ENCODE data around the gene INPP4A. TPM values are rescaled to one million over a fixed set of nuclear protein-coding genes. Genes with fewer than 3 reads are reported as not detected.
A peak's percentile ranks its signal among the peaks of the same experiment; 100 is the strongest.

Gene INPP4A
- total and polyA plus RNA-seq, 2 of the 13 experiments (the other 11 are each of a cell fraction or from before 2014, with no cell fraction given): 10.1 to 10.9 TPM

- TF ChIP-seq, protein P1, sequence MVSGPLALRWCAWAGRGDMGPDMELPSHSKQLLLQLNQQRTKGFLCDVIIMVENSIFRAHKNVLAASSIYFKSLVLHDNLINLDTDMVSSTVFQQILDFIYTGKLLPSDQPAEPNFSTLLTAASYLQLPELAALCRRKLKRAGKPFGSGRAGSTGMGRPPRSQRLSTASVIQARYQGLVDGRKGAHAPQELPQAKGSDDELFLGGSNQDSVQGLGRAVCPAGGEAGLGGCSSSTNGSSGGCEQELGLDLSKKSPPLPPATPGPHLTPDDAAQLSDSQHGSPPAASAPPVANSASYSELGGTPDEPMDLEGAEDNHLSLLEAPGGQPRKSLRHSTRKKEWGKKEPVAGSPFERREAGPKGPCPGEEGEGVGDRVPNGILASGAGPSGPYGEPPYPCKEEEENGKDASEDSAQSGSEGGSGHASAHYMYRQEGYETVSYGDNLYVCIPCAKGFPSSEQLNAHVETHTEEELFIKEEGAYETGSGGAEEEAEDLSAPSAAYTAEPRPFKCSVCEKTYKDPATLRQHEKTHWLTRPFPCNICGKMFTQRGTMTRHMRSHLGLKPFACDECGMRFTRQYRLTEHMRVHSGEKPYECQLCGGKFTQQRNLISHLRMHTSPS (CRISPR knock-in tag; IDR thresholded peaks at IDR 0.05; ENCODE audit: low read depth): no peak; the same call in 1 of the 2 replicates
- peak; percentile 99 for TF ChIP-seq PHF20 (CRISPR knock-in tag; IDR thresholded peaks at IDR 0.05)
- TF ChIP-seq ZNF747 (CRISPR knock-in tag; IDR thresholded peaks at IDR 0.05; ENCODE audit: borderline replicate concordance): no peak; the same call in 1 of the 2 replicates
- peak; percentile 72; the same call in 1 of the 2 replicates for TF ChIP-seq ISL2 (CRISPR knock-in tag; IDR thresholded peaks at IDR 0.05)
- peak; percentile 83 for TF ChIP-seq ZFP90 (CRISPR knock-in tag; IDR thresholded peaks at IDR 0.05; ENCODE audit: borderline replicate concordance)
- peak; percentile 93; the same call in 1 of the 2 replicates for TF ChIP-seq PAWR (CRISPR knock-in tag; IDR thresholded peaks at IDR 0.05; ENCODE audit: borderline replicate concordance)
- peak; percentile 65; the same call in 1 of the 2 replicates for TF ChIP-seq SMYD3 (CRISPR knock-in tag; IDR thresholded peaks at IDR 0.05)
- TF ChIP-seq MEIS1 (CRISPR knock-in tag; IDR thresholded peaks at IDR 0.05; ENCODE audit: borderline replicate concordance): peak; percentile 90
- TF ChIP-seq, protein P2, sequence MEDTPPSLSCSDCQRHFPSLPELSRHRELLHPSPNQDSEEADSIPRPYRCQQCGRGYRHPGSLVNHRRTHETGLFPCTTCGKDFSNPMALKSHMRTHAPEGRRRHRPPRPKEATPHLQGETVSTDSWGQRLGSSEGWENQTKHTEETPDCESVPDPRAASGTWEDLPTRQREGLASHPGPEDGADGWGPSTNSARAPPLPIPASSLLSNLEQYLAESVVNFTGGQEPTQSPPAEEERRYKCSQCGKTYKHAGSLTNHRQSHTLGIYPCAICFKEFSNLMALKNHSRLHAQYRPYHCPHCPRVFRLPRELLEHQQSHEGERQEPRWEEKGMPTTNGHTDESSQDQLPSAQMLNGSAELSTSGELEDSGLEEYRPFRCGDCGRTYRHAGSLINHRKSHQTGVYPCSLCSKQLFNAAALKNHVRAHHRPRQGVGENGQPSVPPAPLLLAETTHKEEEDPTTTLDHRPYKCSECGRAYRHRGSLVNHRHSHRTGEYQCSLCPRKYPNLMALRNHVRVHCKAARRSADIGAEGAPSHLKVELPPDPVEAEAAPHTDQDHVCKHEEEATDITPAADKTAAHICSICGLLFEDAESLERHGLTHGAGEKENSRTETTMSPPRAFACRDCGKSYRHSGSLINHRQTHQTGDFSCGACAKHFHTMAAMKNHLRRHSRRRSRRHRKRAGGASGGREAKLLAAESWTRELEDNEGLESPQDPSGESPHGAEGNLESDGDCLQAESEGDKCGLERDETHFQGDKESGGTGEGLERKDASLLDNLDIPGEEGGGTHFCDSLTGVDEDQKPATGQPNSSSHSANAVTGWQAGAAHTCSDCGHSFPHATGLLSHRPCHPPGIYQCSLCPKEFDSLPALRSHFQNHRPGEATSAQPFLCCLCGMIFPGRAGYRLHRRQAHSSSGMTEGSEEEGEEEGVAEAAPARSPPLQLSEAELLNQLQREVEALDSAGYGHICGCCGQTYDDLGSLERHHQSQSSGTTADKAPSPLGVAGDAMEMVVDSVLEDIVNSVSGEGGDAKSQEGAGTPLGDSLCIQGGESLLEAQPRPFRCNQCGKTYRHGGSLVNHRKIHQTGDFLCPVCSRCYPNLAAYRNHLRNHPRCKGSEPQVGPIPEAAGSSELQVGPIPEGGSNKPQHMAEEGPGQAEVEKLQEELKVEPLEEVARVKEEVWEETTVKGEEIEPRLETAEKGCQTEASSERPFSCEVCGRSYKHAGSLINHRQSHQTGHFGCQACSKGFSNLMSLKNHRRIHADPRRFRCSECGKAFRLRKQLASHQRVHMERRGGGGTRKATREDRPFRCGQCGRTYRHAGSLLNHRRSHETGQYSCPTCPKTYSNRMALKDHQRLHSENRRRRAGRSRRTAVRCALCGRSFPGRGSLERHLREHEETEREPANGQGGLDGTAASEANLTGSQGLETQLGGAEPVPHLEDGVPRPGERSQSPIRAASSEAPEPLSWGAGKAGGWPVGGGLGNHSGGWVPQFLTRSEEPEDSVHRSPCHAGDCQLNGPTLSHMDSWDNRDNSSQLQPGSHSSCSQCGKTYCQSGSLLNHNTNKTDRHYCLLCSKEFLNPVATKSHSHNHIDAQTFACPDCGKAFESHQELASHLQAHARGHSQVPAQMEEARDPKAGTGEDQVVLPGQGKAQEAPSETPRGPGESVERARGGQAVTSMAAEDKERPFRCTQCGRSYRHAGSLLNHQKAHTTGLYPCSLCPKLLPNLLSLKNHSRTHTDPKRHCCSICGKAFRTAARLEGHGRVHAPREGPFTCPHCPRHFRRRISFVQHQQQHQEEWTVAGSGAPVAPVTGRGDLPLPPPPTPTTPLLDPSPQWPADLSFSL (CRISPR knock-in tag; IDR thresholded peaks at IDR 0.05): no peak; the same call in 1 of the 2 replicates
- TF ChIP-seq KDM3A (CRISPR knock-in tag; IDR thresholded peaks at IDR 0.05; ENCODE audit: low read depth): peak; percentile 88
- peak; percentile 82 for TF ChIP-seq AHR (CRISPR knock-in tag; IDR thresholded peaks at IDR 0.05)
- peak; percentile 93 for TF ChIP-seq ZNF446 (CRISPR knock-in tag; IDR thresholded peaks at IDR 0.05)
- TF ChIP-seq, protein P3, sequence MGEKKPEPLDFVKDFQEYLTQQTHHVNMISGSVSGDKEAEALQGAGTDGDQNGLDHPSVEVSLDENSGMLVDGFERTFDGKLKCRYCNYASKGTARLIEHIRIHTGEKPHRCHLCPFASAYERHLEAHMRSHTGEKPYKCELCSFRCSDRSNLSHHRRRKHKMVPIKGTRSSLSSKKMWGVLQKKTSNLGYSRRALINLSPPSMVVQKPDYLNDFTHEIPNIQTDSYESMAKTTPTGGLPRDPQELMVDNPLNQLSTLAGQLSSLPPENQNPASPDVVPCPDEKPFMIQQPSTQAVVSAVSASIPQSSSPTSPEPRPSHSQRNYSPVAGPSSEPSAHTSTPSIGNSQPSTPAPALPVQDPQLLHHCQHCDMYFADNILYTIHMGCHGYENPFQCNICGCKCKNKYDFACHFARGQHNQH (CRISPR knock-in tag; IDR thresholded peaks at IDR 0.05): peak; percentile 85
- peak; percentile 97 for TF ChIP-seq SAP130 (CRISPR knock-in tag; IDR thresholded peaks at IDR 0.05; ENCODE audit: low read depth)
- peak; percentile 89; the same call in 1 of the 2 replicates for TF ChIP-seq ZNF276 (CRISPR knock-in tag; IDR thresholded peaks at IDR 0.05; ENCODE audit: low read depth)
These were observed 163.7 kb downstream of the INPP4A start, which contains the start of the genes COA5 and UNC50 (continued) for GRCh38 chr2:98608116-98608961.
